Upper lobe of left lung (tissue), 4 donors: Measurements from ENCODE around the gene RPL11.

Experiments used
- EP300 ChIP-seq, 4 donors: sonication (generic); formaldehyde crosslinking; IDR thresholded peaks; one replicate each; pipeline ENCODE4 v1.5.1; 2017; ENCODE audit warnings: antibody characterized with exemption in 4 of 4, control low read depth in 2 of 4
- TF ChIP-seq, protein P1 (sequence below), 6 experiments: fragments of 450-650 bp in 4 of 6; fragments of 200-600 bp in 2 of 6; sonication (generic) in 2 of 6; IDR thresholded peaks; one replicate each; pipeline ENCODE4 v1.5.1; 2016 to 2019; ENCODE audit warnings: antibody characterized with exemption in 6 of 6

DNA sequence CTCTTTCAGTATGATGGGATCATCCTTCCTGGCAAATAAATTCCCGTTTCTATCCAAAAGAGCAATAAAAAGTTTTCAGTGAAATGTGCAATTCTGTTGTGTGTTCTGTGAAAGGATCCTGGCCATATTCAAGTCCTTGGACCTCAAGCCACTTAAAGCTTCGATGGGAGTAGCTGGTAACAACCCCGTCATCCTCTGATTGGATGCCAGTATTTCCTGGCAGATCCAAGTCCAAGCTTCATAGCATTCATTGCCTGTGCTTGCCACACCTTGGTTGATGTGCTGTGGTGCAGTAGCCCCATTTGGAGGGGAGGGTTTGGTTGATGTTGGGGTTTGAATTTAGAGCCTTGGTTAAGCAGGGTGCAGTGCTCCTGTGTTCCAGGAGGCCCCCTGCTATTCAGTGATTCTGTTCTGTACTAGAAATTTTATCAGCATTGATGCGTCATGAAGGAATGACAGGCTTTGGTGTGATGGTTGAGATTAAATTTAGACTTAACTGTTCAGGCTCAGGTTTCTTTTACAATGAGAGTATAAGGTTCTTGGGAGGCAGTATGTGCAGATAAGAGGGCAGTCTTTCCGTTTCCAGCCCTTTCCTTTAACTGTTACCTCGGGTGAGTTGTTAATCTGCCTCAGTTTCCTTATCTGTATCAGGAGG is 4.9 kb downstream of the RPL11 start:
- TF ChIP-seq, protein P1, sequence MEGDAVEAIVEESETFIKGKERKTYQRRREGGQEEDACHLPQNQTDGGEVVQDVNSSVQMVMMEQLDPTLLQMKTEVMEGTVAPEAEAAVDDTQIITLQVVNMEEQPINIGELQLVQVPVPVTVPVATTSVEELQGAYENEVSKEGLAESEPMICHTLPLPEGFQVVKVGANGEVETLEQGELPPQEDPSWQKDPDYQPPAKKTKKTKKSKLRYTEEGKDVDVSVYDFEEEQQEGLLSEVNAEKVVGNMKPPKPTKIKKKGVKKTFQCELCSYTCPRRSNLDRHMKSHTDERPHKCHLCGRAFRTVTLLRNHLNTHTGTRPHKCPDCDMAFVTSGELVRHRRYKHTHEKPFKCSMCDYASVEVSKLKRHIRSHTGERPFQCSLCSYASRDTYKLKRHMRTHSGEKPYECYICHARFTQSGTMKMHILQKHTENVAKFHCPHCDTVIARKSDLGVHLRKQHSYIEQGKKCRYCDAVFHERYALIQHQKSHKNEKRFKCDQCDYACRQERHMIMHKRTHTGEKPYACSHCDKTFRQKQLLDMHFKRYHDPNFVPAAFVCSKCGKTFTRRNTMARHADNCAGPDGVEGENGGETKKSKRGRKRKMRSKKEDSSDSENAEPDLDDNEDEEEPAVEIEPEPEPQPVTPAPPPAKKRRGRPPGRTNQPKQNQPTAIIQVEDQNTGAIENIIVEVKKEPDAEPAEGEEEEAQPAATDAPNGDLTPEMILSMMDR (IDR thresholded peaks at IDR 0.05), result no peak
- no peak for TF ChIP-seq EP300 (IDR thresholded peaks at IDR 0.05)
